GM21576 (cell line): Measurements from ENCODE around the gene SIPA1.

Experiments
- ATAC-seq: cut with Tn5 transposase; IDR thresholded peaks from one replicate; pipeline ENCODE4 v1.9.1; 2021; ENCODE audit warnings: mild to moderate bottlenecking, moderate library complexity; ENCODE audit not compliant: unreplicated experiment

SIPA1 gene

DNA sequence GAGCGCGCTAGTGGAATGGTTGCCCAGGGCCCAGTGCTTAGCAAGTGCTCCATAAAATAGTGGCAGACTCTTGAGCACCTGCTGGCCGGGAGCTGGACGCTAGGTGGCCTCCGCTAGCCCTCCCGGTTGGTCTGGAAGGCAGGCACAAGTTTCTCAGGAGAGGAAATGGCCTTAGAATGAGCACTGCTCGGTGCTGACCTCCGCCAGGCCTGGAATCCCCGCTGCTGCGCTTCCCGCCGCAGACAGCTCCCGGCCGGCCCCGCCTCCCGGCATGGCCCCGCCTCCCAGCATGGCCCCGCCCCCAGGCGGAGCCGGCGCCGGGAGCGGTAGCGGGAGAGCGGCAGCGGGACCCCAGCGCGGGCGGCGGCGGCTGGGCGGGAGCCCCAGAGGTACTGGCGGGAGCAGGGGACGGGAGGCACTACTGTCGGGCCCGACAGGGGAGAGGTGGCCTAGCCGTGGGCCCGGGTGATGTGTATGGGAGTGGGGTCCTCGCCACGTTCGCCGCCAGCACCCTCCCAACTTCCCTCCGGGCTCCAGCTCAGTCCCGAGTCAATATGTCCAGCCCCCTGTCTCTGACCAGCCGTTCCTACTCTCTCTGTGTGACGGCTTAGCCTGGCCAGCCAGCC lies at the start of gene SIPA1:
SIPA1 (plus strand) TSS at position 308 of the 626 bp plus-strand sequence. CDS start 2,821 bp downstream, outside the sequence.
- ATAC-seq: peak; percentile 35

DNA sequence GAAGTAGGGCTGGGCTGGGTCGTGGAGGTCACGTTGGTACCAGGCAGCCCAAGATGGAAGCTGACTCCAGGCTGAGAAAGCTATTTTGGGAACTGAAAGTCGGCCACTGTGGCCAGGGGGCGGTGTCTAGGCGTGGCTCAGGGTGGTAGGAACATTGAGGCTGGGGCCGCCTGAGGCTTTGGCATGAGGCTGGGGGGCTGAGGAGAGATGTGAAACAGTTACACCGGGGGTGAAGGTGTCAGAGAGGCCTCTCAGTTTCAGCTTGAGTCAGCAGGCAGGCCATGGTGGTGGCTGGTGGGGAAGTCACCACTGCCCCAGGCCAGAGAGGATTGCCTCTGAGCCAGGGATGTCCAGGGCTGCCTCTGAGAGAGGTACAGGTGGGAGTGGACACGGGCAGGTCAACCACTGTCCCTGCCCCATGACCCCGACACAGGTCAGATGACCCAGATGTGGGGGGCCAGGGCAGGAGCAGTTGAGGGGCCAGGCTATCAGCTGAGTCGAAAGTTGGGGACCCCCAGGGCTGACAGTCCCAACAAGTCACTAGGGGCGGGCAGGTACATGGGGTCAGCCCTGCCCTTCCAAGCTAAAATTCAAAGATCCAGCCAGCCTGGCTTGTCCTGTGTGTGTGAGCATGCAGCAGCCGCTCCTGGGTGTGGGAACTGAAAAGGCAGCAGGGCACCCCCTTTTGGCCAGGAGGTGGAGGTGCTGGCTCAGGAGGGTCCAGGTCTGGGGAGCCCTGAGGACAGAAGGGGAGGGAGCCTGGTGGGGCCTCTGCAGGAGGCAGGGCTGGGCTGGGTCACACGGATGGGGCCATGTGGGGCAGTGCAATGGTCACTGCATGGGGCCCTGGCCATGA lies 49.5 kb upstream of the SIPA1 start:
- peak; percentile 63 for ATAC-seq

DNA sequence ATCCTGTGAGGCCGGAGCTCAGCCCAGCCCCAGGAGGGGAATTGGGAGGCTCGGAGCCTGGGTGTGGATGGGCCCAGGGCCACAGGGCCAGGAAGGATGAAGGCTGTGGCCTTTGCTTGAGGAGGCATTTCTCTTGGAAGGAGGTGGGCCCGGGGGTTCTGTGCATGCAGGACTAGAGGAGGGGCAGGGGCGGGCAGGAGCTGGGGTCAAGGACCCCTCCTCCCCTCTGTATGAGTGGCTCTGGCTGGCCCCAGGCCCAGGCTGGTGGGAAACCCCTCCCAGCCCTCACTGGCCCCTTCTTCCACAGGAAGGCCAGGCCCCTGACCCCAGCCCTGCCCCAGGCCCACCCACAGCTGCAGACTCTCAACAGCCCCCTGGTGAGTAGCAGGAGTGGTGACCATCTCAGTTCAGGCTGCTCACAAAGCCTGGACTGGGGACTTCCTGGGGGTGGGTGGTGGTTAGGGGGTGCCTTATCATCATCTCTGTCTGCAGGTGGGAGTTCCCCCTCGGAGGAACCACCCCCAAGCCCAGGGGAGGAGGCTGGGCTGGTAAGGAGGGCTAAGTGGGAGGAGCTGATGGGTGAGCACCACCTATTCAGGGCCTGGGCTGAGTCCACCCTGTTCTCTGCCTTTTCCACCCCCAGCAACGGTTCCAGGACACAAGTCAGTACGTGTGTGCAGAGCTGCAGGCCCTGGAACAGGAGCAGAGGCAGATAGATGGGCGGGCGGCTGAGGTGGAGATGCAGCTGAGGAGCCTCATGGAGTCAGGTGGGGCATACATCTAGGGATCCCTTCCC lies 48.3 kb upstream of the SIPA1 start:
- ATAC-seq: no peak

- ATAC-seq: no peak
These were observed 47.6 kb upstream of the SIPA1 start for GRCh38 chr11:65590240-65590738.

GRCh38 chr11:65591939-65592857 lies 45.7 kb upstream of the SIPA1 start:
- no peak for ATAC-seq

- ATAC-seq: no peak
These were observed 44.9 kb upstream of the SIPA1 start for GRCh38 chr11:65592858-65593517.

GRCh38 chr11:65593518-65594414 lies 44.1 kb upstream of the SIPA1 start:
- ATAC-seq: no peak

- ATAC-seq: no peak
These were observed 42.8 kb upstream of the SIPA1 start for GRCh38 chr11:65595131-65595530.

- no peak for ATAC-seq
These were observed 42.2 kb upstream of the SIPA1 start, which contains the start of gene KCNK7 for GRCh38 chr11:65595543-65596281. TSS of gene KCNK7 (minus strand) at chr11:65595800. CDS start at chr11:65595772, 28 bp downstream.

DNA sequence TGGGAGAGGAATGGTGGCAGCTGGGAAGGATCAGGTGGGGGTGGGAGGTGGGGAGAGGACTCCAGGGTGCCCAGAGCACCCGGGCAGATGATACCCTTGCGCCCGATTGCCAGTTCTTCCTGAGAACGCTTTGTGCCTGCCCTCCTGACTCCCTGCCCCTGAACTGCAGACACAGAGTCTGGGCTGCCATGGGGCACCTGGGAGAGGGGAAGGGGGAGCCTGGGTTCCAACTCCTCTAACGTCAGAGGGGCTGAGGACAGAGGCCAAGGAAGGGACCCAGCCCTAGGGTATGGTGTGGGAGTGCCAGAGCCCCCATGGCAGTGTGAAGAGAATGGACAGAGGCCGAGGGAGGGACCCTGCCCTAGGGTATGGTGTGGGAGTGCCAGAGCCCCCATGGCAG lies 41.4 kb upstream of the SIPA1 start:
- no peak for ATAC-seq

- ATAC-seq: no peak
These were observed 39.6 kb upstream of the SIPA1 start for GRCh38 chr11:65598258-65598699.

DNA sequence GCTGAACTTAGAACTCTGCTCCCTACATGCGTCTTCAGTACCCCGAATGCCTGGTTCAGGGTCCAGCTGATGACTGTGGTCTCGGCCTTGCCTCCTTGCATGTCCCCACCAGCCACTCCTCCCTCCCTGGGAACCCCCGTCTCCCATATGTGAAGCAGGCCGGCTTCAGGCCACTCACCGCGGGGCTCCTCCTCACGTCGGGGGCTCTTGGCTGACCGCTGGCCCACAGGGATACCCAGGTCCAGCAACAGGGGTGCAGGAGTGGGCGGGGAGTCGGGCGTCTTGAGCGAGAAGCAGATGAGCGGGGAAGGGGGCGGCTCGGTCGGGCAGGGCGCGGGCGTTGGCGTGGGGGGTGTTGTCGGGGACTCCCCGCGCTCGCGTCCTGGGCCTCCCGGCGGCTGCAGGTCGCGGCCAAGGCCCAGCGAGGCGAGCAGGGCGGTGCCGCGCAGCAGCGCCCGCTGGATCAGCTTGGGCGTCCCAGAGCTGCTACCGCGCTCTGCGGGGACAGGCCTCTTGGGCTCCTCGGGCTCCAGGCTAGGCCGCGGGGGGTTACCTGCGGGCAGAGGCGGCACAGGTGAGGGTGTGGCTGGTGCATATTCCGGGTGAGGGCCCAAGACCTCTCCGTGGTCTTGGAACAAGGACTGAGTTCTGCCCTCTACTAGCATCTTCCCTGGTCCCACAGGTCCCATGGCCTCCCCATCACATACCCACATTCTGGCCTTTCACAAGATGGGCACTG lies 38.5 kb upstream of the SIPA1 start:
- ATAC-seq: no peak

DNA sequence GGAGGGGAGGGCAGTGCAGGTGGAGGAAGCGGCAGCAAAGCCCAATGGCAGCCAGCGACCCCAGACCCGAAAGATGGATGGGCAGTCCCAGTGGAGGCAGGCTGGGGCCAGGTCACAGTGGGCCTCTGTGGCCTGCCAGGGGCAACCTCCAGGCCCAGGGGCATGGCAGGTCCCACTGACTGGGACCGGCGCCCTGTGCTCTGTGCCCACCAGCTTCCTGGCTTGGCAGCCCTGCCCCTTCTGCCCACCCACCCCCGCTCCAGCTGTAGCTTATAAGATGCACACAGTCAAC lies 38.0 kb upstream of the SIPA1 start:
- no peak for ATAC-seq

DNA sequence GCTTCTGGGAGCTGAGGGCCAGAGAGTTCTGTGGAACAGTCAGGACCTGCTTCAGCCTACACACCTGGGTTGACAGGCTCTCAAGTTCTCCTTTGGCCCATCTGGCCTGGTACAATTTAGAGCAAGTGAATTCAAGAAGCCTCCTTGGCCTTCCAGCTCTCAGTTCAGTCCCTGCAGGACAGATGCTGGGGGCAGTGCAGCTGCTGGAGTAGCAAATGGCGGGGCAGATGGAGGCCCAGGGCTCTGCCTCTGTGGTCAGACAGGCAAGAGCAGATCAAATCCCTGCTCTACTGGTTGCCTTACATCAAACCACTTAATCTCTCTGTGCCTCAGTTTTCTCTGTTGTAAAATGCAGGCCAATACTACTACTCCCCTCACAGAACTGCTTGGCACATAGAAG lies 33.6 kb upstream of the SIPA1 start:
- ATAC-seq: no peak

DNA sequence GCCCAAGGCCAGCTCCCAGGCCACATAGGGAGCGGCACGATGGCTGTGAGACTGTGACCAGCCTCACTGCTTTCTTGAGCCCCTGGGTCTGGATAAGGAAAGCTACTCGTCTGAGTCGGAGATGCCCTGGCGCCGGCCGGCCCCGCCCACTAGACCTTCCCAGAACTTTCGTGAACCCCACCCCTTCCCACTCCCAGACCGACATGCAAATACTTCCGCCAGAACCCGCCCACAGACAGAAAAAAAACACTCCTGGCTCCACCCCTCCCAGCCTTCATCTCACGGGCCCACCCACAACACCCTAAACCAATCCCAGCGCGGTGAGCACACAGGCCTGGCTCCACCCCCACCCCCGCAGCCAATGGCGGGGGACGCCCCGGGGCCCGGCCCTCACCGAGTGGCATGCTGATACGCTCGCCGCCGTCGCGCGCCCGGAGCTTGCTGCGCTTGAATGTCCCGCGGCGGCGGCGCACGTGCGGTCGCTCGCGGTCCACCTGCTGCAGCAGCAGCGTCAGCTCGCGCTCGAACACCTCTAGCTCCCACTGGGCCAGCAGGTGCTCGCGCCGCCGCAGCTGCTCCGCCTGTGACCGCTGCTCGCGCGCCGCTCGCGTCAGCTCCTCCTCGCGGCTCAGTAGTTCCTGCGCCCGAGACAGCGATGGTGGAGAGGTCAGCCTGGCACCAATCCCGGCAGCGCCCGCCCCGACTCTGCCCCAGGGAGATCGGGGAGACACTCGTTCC lies 30.9 kb upstream of the SIPA1 start:
- ATAC-seq: no peak

DNA sequence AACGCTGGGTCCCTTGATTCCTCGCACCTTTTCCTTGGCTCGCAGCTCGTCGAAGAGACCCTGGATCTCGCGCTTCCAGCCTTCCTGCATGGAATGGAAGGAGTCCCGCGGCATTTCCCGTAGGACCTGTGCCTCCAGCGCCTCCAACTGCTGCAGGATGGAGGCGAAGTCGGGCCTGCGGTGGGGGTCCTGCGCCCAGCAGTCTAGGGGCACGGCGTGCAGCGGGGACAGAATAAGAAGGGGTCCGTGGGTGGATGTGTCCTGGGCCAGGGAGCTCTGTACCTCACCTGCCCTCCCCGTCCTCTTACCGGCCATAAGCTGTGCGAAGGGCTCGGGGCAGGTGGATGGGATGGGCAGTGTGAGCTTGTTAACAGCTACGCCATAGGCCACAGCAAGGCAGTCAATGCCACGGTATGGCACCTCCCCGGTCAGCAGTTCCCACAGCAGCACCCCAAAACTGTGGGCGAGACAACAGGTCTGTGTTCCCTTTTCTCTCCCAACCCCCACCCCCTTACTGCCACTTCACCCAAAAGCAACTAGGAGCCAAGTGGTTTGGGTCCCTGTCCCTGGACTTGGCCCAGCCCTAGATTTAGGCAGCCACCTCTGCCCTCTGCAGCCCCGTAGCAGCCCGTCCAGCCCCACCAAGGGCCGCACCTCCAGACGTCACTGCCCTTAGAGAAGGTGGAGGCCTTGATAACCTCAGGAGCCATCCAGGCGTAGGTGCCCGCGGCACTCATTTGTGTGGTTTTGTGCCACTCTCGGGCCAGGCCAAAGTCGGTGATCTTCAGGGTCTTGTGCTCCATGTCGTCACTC lies 30.1 kb upstream of the SIPA1 start:
- ATAC-seq: no peak
